Measurements from ENCODE around the gene SYT6.

Gene SYT6

GRCh38 chr1:114088392-114089299 lies 65.0 kb downstream of the SYT6 start:
- Histone ChIP-seq H3K79me2 (ENCODE audit: insufficient read depth, low read depth) (no peaks in the 10 kb centered on the region), H2AFZ (ENCODE audit: low read depth) (no peak overlapping the region), H3K9ac (no peak overlapping the region)

GRCh38 chr1:114087495-114087894 lies 66.2 kb downstream of the SYT6 start:
- no peaks in the 10 kb centered on the region for H3K4me1 ChIP-seq (ENCODE audit: low read depth, poor library complexity, severe bottlenecking)
- H3K27ac ChIP-seq, result no peak overlapping the region
- TF ChIP-seq, protein P1, sequence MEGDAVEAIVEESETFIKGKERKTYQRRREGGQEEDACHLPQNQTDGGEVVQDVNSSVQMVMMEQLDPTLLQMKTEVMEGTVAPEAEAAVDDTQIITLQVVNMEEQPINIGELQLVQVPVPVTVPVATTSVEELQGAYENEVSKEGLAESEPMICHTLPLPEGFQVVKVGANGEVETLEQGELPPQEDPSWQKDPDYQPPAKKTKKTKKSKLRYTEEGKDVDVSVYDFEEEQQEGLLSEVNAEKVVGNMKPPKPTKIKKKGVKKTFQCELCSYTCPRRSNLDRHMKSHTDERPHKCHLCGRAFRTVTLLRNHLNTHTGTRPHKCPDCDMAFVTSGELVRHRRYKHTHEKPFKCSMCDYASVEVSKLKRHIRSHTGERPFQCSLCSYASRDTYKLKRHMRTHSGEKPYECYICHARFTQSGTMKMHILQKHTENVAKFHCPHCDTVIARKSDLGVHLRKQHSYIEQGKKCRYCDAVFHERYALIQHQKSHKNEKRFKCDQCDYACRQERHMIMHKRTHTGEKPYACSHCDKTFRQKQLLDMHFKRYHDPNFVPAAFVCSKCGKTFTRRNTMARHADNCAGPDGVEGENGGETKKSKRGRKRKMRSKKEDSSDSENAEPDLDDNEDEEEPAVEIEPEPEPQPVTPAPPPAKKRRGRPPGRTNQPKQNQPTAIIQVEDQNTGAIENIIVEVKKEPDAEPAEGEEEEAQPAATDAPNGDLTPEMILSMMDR (conservative IDR thresholded peaks at IDR 0.05; ENCODE audit: low read depth, low read length), result no peak
- H3K79me2 ChIP-seq (ENCODE audit: insufficient read depth, low read depth), result no peaks in the 10 kb centered on the region
- no peak overlapping the region for H3K4me2 ChIP-seq
- no peaks in the 10 kb centered on the region for H3K36me3 ChIP-seq (ENCODE audit: insufficient read depth)
- H4K20me1 ChIP-seq (ENCODE audit: insufficient read depth), result no peaks in the 10 kb centered on the region
- no peak overlapping the region for H3K4me3 ChIP-seq (IDR thresholded peaks at IDR 0.05; ENCODE audit: insufficient read depth, low read depth, low read length)
- no peak overlapping the region for H2AFZ ChIP-seq (ENCODE audit: low read depth)
- no peaks in the 10 kb centered on the region for H3K27me3 ChIP-seq (ENCODE audit: insufficient read depth, low read depth)
- H3K9ac ChIP-seq, result no peak overlapping the region

More at GRCh38 chr1:114088392-114089299, 65.0 kb downstream of the SYT6 start:
- TF ChIP-seq, protein P1 (conservative IDR thresholded peaks at IDR 0.05; ENCODE audit: low read depth, low read length), result no peak
- H3K27ac ChIP-seq, result no peak overlapping the region
- no peak overlapping the region for H3K4me2 ChIP-seq
- H3K4me1 ChIP-seq (ENCODE audit: low read depth, poor library complexity, severe bottlenecking), result no peaks in the 10 kb centered on the region
- H4K20me1 ChIP-seq (ENCODE audit: insufficient read depth), result no peaks in the 10 kb centered on the region
- no peak overlapping the region for H3K4me3 ChIP-seq (IDR thresholded peaks at IDR 0.05; ENCODE audit: insufficient read depth, low read depth, low read length)
- no peaks in the 10 kb centered on the region for H3K36me3 ChIP-seq (ENCODE audit: insufficient read depth)
- no peaks in the 10 kb centered on the region for H3K27me3 ChIP-seq (ENCODE audit: insufficient read depth, low read depth)

DNA sequence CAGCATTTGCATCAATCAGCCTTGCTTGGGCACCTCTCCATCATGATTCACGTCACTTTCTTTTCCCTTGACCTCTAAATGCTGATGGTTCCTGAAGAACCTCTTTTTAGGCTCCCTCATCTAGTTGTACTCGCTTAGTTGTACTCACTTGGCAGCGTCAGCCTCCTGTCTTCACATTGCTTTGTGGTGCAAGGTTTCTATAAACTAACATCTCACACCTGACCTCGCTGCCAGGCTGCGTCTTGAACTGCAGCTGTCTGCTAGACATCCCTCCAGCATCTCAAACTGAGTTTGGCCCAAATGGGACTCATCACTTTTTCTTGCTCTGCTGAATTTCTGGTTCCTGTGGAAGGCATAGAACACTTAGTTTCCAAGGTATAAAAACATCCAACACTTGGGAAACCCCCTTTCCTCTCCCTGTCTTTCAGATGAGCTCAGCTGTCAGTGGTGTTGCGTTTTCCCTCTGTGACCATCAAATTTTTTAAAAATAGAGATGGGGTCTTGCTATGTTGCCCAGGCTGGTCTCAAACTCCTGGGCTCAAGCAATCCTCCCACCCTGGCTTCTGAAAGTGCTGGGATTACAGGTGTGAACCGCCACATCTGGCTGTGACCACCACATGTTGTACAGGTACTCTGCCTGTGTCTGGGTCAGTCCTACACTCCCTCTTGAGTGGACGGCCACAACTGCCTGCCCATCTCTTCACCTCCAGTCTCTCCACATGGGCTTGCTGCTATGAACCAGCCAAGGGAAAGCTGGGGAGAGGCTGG lies 66.9 kb downstream of the SYT6 start:
- Histone ChIP-seq H3K36me3 (ENCODE audit: insufficient read depth) (no peaks in the 10 kb centered on the region), H3K79me2 (ENCODE audit: insufficient read depth, low read depth) (no peaks in the 10 kb centered on the region), H4K20me1 (ENCODE audit: insufficient read depth) (no peaks in the 10 kb centered on the region), H3K4me2 (no peak overlapping the region), H3K27ac (no peak overlapping the region), H3K9ac (no peak overlapping the region), H3K27me3 (ENCODE audit: insufficient read depth, low read depth) (no peaks in the 10 kb centered on the region), H3K4me3 (IDR thresholded peaks at IDR 0.05; ENCODE audit: insufficient read depth, low read depth, low read length) (no peak overlapping the region), H3K4me1 (ENCODE audit: low read depth, poor library complexity, severe bottlenecking) (no peaks in the 10 kb centered on the region), H2AFZ (ENCODE audit: low read depth) (no peak overlapping the region)
- TF ChIP-seq, protein P1 (conservative IDR thresholded peaks at IDR 0.05; ENCODE audit: low read depth, low read length), result no peak

DNA sequence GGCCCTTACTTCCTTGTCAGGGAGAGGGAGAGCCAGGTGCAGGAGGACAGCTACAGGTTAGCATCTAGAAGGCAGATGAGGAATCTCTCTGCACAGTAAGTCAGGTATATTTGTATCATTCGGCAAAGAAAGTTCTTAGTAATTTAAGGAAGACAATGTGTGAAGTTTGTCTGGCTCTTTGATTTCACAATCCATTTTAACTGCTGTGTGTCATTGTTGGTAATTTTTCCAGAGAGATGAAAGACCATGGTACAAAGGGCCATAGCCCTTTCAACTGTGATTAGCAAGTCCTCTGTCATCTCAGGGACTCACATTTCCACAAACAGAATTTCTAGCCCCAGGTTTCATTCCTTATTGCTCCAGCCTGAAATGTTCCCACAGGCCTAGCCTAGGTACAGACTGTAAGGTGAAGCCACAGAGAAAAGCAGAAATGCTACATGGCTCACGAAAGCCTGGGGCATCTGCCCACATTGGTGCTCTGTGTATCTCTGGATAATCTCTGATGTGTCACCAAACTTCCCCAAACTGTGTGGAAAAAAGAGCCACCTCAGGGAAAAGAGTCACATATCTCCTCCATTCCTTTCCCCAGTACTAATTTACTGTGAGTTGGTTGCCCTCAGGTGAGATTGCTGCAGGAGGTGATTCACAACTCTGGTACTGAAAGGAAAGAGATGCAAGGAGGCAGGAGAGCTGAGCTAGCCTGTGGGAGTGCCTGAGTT lies 70.6 kb downstream of the SYT6 start:
- TF ChIP-seq, protein P1 (conservative IDR thresholded peaks at IDR 0.05; ENCODE audit: low read depth, low read length), result no peak
- H3K79me2 ChIP-seq (ENCODE audit: insufficient read depth, low read depth), result no peaks in the 10 kb centered on the region
- no peak overlapping the region for H3K4me3 ChIP-seq (IDR thresholded peaks at IDR 0.05; ENCODE audit: insufficient read depth, low read depth, low read length)
- H3K27me3 ChIP-seq (ENCODE audit: insufficient read depth, low read depth), result no peaks in the 10 kb centered on the region
- no peaks in the 10 kb centered on the region for H3K4me1 ChIP-seq (ENCODE audit: low read depth, poor library complexity, severe bottlenecking)
- no peak overlapping the region for H3K27ac ChIP-seq
- H3K4me2 ChIP-seq, result no peak overlapping the region
- no peak overlapping the region for H3K9ac ChIP-seq
- no peak overlapping the region for H2AFZ ChIP-seq (ENCODE audit: low read depth)
- no peaks in the 10 kb centered on the region for H4K20me1 ChIP-seq (ENCODE audit: insufficient read depth)
- no peaks in the 10 kb centered on the region for H3K36me3 ChIP-seq (ENCODE audit: insufficient read depth)
